Neural crest cell (in vitro differentiated cells): ENCODE measurements around the gene CACNA1A. TPM values are rescaled to one million over a fixed set of nuclear protein-coding genes. Genes with fewer than 3 reads are reported as not detected.

Source experiments
- DNase-seq: peaks from one replicate; pipeline ENCODE4 v3.0.0; 2021; ENCODE audit warnings: low read depth, mixed read lengths, low spot score
- H3K27ac Mint-ChIP-seq: one replicate; pipeline ENCODE4 v1.8.0; 2021; ENCODE audit warnings: mild to moderate bottlenecking, mixed read lengths; ENCODE audit not compliant: unreplicated experiment
- H3K27me3 Mint-ChIP-seq: 2 replicates; pipeline ENCODE4 v1.8.0; 2021; ENCODE audit warnings: low read depth, mild to moderate bottlenecking, mixed read lengths
- H3K36me3 Mint-ChIP-seq: 2 replicates; pipeline ENCODE4 v1.8.0; 2021; ENCODE audit warnings: low read depth, mild to moderate bottlenecking, mixed read lengths
- H3K4me1 Mint-ChIP-seq: 2 replicates; pipeline ENCODE4 v1.8.0; 2021; ENCODE audit warnings: mixed read lengths
- H3K4me3 Mint-ChIP-seq: one replicate; pipeline ENCODE4 v1.8.0; 2021; ENCODE audit warnings: mild to moderate bottlenecking, mixed read lengths
- H3K9me3 Mint-ChIP-seq: 2 replicates; pipeline ENCODE4 v1.8.0; 2021; ENCODE audit warnings: mixed read lengths
- CTCF ChIP-seq: fragments of 200-600 bp; sonication (generic); conservative IDR thresholded peaks from 2 replicates; pipeline ENCODE4 v1.5.0; 2021; ENCODE audit warnings: antibody characterized with exemption, mild to moderate bottlenecking
- total RNA-seq: library from RNA; stranded (reverse); gene quantifications from 2 replicates; pipeline ENCODE4 v1.2.1, GENCODE V29; 2021

Gene CACNA1A
- total RNA-seq, 1 donor from 2014 or later: 2.8 TPM

- peaks cover 6% of the 10 kb centered on the region for H3K27me3 Mint-ChIP-seq
- no peaks in the 10 kb centered on the region for H3K9me3 Mint-ChIP-seq
- no peak for DNase-seq
- H3K36me3 Mint-ChIP-seq: no peaks in the 10 kb centered on the region
- no peak for TF ChIP-seq CTCF
- no peak overlapping the region for H3K27ac Mint-ChIP-seq
- no peaks in the 10 kb centered on the region for H3K4me1 Mint-ChIP-seq
- no peak overlapping the region for H3K4me3 Mint-ChIP-seq
These were observed 214.4 kb downstream of the CACNA1A start for GRCh38 chr19:13291913-13292312.

GRCh38 chr19:13290741-13291140, 215.5 kb downstream of the CACNA1A start:
- H3K9me3 Mint-ChIP-seq: no peaks in the 10 kb centered on the region
- DNase-seq: no peak
- no peaks in the 10 kb centered on the region for H3K4me1 Mint-ChIP-seq
- H3K27ac Mint-ChIP-seq: no peak overlapping the region
- no peak overlapping the region for H3K4me3 Mint-ChIP-seq
- no peaks in the 10 kb centered on the region for H3K36me3 Mint-ChIP-seq
- H3K27me3 Mint-ChIP-seq: peaks cover 6% of the 10 kb centered on the region
- no peak for TF ChIP-seq CTCF

- Mint-ChIP-seq H3K4me3 (no peak overlapping the region), H3K9me3 (no peaks in the 10 kb centered on the region), H3K27ac (no peak overlapping the region), H3K4me1 (no peaks in the 10 kb centered on the region), H3K27me3 (peaks cover 5% of the 10 kb centered on the region), H3K36me3 (no peaks in the 10 kb centered on the region)
- no peak for TF ChIP-seq CTCF
- no peak for DNase-seq
These were observed 217.0 kb downstream of the CACNA1A start for GRCh38 chr19:13289295-13289694.

- Mint-ChIP-seq H3K27ac (peak overlapping the region; percentile 43), H3K9me3 (no peaks in the 10 kb centered on the region), H3K4me1 (no peaks in the 10 kb centered on the region), H3K27me3 (peaks cover 2% of the 10 kb centered on the region), H3K36me3 (no peaks in the 10 kb centered on the region), H3K4me3 (no peak overlapping the region)
- DNase-seq: no peak
- TF ChIP-seq CTCF: no peak
These were observed 219.9 kb downstream of the CACNA1A start for GRCh38 chr19:13286195-13286985.

GRCh38 chr19:13284929-13285928, 221.1 kb downstream of the CACNA1A start:
- Mint-ChIP-seq H3K4me3 (no peak overlapping the region), H3K27ac (no peak overlapping the region), H3K27me3 (peaks cover 2% of the 10 kb centered on the region), H3K9me3 (no peaks in the 10 kb centered on the region), H3K4me1 (no peaks in the 10 kb centered on the region), H3K36me3 (no peaks in the 10 kb centered on the region)
- TF ChIP-seq CTCF: no peak
- DNase-seq: no peak
